Measurements from ENCODE around the gene DVL2.
"Not testable (repeated sequence)": the region's sequence is repeated elsewhere in the genome, so short reads cannot be mapped to it uniquely, and the experiment has no call there.

DVL2 gene

DNA sequence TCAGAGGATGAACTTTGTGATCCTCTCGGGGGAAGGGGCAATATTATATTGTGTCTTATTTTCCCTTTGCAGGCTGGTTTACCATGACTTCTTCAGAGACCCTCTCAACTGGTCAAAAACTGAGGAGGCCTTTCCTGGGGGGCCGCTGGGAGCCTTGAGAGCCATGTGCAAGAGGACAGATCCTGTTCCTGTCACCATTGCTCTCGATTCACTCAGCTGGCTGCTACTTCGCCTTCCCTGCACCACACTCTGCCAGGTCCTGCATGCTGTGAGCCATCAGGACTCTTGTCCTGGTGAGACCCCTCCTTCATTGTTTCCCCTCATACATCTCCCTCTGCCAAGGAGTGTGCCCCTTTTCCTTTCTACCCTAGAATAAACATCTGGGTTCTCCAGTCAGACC, 20.2 kb upstream of the DVL2 start:
- no peak for DNase-seq

DNA sequence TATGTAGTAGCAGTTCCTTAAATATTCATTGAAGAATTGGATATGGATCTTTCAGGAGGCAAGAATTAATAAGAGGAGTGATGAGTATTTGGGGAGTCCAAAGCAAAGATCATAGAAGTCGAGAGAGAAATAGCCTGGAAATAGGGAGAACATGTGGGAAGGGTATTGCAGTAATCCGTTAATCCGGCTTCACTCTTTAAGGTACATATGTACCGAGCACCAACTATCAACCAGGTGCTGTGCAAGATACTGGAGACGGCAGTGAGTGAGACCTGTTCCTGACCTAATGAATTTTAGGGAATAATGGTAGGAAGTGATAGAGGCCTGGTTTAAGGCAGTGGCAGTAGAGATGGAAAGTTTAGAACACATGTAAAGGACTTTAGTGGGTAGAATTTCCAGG, 18.8 kb upstream of the DVL2 start:
- DNase-seq, result no peak

DNA sequence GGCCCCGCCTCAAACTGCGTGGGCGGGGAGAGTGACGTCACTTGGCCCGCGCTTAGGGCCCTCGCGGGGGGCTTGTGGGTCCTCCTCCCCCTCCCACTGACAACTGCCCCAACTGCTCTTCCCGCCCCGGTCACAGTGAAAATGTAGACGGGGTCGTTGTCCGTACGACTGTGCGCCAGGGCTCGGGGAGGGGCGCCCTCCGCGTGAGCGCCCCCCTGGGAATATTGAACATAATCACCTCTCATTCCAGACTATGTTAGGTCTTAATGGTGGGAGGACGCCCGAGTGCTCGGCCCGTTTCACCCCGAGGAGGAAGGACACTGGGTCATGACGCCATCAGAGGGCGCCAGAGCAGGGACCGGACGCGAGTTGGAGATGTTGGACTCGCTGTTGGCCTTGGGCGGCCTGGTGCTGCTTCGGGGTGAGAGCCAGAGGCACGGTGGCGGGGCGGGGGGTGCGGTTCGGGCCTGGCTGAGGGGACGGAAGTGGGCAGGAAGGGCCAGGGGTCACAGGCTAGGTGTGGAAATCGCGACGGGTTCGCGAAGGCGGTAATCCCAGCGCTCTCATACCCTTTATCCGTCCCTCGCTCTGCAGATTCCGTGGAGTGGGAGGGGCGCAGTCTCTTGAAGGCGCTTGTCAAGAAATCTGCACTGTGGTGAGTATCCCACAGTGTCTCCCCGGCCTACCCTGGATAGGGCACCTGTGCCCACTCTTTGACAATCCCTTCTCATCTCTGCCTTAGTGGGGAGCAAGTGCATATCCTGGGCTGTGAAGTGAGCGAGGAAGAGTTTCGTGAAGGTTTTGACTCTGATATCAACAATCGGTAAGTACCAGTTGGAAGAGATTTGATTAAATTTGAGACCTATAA, 18.1 kb upstream of the DVL2 start, which contains the start of gene ELP5:
Gene ELP5 (plus strand): TSS at position 40 of the 868 bp plus-strand sequence. CDS start 336 bp downstream, at position 376.
- DNase-seq, result peak; percentile 85

DNA sequence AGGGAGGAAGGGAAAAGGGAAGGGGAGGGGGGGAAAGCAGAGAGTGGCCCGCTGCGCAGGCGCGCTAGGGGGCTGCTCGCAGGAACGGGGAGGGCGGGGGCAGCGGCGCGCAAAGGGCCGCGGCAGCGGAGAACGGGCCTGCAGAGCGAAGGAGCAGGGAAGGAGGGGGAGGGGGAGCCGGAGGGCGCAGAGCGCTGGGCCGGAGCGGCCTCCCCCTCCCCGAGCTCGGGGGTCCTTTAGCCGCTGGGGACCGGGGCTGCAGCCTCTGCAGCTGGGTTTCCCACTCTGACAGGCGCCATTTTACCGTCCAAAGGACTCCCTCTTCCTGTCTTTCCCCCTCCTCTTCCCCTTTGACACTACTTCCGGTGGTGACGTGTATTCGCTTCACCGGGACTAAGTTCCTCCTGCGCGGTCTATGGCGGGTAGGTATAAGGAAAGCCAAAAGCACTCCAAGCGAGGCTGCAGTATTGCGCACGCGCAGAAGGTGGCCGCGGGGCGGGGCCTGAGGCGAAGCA, 17.4 kb upstream of the DVL2 start, which contains the start of gene CTDNEP1:
Gene CTDNEP1 (minus strand): TSS at position 74 of the 515 bp plus-strand sequence. CDS start 438 bp downstream, outside the sequence.
- peak; percentile 97 for DNase-seq

DNA sequence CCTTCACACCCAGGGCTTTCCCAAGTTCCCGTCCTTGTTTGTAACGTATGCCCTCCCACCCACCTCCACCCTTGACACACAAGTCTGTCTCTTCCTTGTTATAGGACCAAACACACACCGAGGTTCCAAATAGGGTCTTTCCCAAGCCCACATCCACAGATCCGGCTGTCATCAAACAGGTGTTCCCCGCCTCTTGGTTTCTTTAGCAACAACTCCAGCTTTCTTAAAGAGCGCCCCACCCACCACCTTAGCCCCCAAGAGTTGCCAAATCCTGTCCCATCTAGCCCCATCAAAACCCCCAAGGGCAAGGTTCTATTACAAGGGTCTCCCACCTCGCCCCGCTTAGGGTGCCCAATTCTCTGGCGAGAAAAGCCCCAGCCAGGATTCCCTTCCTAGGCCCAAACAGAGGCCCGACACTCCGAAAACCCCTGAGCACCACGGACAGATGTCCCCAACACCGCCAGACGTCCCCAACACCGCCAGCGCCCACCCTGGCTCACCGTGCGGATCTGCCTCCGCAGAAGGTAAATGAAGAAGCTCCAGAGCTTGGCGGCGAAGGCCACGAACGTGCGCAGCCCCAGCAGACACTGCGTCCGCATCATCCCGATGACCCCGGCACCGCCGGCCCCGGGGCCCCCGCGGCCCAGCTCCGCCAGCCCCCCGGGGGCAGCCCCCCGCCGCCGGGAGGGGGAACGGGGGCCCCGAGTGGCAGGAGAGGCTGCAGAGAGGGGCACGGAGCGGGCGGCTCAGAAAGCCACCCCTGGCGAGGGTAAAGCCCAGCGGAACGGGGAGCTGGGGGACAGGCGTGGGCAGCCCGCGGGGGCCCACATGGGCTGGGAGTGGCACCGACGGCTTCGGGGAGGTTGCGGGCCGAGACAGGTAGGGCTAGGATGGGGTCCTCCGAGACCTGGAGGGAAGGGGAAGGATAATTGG, 16.6 kb upstream of the DVL2 start:
- DNase-seq, result peak; percentile 29

DNA sequence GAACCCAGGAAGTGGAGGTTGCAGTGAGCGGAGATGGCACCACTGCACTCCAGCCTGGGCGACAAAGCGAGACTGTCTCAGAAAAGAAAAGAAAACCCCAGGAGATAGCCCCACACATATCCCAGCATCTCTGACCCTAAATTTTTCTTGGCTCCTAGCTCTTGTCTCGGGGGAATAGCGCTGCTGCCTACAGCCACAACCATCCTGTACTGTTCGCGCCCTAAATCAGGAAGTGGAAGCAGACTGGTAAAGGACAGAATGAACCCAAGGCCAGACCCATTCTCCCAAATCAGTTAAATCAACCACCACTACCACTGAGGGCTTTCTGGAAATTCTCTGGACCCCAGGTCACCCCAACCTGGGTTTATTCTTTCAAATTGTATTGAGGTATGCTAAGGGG, 15.5 kb upstream of the DVL2 start:
- DNase-seq, result no peak

DNA sequence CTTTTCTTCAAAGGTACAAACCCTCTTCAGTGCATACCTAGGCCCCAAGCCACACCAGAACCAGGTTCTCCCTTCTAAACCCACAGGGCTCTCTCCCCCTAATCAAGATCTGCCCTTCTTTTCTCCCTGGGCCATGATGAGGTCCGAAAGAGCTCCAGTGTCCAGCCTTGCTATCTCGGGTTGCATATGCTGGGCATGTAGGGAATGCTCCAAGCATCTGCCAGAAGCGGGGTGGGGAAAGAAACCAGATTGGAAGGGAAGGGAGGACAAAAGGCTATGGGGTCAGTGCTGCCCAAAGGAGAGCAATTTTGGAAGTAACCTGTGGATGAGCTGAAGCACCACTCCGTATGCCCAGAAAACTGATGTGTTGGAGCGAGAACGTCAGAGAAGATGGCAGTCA, 14.9 kb upstream of the DVL2 start:
- DNase-seq, result no peak

DNA sequence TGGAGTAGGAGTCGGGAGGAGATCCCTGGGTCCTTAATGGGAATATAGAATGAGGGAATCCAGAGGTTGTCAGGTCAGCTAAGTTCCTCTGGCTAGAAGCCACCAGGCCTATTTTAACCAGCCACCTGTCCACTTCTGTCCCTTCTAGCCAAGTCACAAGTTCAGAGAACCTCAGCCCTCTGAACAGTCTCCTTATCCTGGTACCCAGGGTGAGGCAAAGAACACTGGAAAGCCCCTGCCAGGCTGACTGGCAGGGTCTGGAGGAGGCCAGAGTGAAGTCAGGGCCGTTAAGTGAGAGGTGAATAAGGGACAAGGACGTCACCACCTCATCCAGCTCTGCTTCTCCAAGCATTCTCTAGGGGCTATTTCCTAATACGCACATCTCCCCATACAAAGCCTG, 14.5 kb upstream of the DVL2 start:
- DNase-seq, result no peak

DNA sequence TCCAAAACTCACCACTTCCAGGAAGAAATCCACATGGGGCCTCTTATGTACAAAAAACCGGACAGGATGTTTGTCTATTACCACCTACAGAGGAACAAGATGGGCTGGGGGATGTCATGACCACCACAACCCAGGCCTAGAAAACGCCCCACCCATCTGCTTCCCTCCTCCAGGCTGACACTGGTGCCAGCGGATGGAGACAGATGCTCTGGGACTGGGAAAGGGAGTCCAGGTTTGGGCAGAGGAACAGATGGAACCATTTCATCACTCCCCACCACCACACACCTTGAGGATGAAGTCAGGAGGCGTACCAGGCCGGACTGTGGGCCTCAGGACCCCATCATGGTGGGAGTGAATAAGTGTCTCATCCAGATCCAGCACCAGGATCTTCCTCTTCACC, 12.5 kb upstream of the DVL2 start:
- DNase-seq, result no peak

DNA sequence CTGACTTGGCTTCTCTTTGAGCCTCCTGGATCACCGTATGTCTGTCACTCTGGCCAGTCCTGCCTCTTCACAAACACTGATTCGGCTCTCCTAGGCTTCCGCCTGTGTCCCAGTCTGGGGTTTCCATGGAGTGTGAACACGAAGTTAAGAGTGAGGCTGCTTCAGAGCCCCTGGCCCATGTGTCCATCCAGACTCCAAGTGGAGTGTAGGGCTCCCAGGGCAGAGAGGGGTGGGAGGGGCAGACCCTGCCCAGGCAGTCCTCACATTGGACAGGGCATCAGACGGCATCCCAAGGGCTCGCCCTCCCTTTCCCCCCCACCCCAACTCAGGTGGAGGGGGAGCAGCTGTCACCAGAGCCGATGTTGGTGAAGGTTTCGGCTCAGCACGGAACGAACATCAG, 9.5 kb upstream of the DVL2 start:
- DNase-seq, result not testable (repeated sequence)

DNA sequence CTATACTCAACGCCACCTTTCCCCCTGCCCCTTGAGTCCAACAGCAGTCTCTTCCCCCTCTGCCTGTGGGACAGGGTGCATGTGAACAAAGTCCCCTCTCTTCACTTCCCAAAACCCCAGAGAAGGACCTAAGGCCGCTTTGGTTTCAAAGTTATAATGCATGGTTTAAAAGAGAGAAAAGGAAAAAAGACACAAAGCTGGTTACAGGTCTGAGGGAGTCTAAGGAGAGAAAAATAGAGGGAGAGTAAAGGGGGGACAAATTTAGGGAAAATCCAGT, 9.1 kb upstream of the DVL2 start:
- no peak for DNase-seq

DNA sequence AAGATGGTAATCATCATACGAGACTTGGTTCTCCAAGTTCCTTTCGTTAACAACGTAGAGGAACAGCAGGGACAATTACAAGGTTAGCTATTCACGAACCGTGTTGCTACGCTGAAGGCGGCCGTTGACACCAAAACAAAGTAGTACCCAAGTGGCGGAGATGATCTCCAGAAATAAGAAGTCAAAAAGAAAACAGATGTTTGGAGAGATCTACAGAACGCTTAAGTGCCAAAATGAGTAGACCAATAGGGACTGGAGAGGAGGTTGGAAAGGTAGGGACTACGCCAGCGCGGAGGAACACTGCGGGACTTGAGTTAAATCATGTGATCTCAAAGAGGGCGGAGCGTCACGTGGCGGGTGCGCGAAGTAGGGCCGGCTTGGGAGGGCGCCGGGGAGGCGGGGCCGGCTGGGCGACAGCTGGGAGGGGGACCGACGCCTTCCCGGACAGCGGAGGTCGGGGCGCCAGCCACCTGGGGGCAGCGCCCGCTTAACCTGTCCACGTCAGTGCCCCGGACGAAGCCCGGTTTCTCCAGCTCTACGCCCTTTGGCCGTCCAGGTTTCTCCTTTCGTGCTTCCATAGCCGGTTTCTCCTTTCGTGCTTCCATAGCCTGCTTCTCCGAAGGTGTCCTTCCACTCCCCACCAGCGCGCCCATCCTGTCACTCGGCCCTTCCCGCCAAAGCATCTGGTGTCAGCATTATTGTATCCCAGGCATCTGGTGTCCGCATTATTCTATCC, 8.6 kb upstream of the DVL2 start:
- DNase-seq, result peak; percentile 92

DNA sequence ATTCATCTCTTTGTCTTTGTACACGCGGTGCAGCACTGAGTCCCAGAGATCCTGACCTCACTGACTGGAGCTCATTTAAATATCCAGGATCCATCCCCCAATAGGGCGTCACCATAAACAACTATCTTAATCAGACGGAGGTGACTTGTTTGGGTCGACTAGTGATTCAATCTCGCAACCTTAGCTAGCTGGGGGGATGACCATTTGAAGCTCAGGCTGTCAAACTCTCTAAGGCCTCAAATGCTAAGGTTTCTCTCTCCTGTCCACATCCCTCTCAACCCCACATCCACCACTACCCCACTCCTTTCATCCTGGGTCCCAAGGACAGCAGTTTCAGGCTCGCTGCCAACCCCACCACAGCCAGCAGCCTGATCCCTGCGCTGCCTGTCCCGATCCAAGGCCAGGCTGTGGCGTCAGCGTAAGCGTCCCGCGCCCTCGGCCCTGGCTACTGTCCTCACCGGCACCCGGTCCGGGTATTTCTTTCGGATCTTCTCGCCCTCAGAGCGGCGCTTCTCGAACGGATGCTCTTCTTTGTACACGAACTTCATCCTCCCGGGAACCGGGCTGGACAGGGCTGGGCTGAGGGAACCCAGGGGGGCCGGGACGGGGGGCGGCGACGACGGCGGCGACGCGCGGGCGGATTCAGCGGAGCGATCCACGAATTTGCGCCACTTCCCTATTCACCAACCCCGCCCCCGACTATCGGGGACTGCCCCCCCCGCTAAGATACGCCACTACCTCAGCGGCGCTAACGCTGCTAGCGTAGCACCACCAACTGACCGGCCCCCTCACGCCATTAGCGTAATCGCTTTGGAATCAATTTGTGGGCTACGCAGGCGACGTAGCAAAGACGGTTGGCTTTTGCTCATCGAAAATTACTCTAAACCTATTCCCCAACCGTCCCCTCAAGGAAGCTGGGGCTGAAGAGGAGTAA, 7.7 kb upstream of the DVL2 start, which contains the start of gene GABARAP:
Gene GABARAP (minus strand): TSS at position 667 of the 934 bp plus-strand sequence. CDS start 119 bp downstream, at position 548.
- peak; percentile 92 for DNase-seq

DNA sequence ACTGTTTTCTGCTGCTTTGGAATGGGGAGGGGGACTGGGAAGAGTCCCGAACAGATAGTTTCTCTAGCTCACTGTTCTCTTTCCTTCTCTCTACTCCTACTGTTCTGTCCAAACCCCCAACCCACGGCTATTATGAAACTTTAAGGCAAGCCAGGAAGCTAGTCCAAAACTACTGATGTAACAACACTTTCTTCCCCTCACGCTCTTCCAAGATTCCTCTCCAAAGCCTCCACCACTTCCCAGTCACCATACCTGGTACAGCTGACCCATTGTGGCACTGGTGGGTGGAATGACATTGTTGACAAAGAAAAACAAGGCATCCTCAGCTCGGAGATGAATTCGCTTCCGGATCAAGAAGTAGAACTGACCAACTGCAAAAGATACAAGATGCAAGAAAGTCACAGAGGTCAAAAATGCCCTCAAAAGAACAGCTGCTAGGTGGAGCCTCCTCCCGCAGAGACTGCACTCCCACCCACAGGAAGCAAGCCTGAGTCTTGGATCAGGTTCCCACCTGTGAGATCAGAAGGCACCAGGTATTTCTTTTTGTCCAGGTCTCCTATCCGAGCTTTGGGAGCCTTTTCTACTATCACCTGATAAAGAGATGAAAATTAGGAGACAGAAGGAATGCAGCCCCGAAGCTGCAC, 6.9 kb upstream of the DVL2 start:
- DNase-seq, result no peak

DNA sequence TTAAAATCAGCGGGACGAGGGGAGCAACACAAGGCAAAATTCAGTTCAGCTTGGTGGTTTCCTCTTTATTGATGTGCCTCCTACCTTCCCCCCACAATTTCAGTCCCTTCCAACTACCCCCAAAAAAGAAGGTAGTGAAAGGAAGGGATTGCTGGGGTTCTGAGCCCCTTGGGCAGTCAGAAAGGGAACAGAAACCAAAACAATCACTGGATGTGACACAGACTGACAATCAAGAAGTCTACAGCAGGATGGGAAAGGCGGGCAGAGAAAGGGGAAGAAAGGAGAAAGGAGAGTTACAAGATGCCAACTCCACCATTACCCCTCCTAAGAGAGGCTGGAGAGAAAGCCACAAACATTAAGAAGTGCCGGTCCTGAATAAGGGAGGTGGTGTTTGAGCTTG, 6.1 kb upstream of the DVL2 start:
- DNase-seq, result no peak

DNA sequence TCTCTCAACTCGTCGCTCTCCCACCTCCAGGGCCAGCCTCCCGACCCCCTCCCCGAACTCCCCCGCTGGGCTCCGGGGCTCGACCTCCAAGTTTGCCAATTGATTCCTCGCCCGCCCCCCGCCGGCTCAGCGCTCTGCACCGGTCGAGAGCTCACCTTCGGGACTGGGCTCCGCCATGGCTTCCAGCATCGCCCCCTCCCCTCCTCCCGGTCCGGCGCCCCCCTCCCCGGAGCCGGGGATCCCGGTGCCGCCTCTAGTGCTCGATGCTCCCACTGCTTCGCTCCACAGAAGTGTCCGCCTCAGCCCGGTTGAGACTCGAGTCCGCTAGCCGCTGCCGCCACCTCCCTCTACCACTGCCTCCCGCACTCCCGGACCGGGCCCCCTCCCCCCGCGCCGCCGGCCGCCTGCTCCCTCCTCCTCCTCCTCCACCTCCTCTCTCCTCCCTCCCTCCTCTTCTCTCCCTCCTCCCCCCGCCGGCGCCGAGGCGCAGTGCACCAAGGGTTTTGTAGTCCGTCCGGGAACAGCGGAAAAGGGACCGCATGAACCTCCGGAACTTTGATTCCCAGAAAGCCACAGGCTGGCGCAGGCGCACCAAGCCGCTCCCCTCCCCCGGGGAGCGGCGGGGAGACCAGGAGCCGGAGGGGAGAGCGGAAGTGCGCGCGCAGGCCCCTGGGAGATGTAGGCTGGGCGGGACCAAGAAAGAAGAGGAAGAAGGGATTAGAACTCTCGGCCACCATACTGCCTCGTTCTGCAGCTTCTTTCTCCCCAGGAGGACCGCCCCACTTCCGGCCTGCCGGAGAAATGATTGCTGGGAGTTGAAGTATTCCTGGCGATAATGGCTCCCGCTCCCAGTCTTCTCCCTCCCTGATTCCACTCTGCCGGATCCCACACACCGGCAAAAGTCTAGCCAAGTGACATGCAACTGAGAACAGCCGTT, 5.0 kb upstream of the DVL2 start, which contains the start of gene PHF23:
Gene PHF23 (minus strand): TSS at position 367 of the 937 bp plus-strand sequence. CDS start 178 bp downstream, at position 189.
- DNase-seq, result peak; percentile 97

DNA sequence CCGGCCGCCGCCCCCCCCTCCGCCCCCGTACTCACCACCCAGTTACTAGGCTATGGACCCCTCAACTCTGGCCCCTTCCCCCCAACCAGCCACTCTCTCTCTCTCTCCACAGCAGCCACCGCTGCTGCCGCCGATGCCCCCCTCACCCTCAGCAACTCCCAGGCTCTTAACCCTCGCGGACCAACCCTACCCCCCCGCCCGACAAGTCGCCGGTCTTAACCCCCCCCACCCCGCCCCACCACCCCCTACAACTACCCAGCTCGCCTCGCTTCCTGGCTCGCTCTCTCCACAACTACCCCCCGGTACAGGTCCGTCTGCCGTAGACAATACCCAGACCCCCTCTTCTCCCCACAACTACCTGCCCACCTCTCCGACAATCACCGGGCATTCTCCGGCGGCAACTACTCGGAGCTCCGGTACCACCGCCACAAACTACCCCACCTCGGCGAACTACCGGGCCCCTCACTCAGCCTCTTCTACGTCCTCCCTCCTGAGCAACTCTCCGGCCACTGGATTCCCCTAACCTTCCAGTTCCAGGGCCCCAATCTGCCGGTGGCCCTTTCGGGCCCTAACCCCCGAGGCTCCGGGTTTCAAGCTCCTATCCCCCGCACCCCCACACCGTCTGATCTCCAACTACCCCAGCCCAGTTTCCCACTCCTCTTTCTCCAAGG, 4.2 kb upstream of the DVL2 start:
- DNase-seq, result peak; percentile 39

DNA sequence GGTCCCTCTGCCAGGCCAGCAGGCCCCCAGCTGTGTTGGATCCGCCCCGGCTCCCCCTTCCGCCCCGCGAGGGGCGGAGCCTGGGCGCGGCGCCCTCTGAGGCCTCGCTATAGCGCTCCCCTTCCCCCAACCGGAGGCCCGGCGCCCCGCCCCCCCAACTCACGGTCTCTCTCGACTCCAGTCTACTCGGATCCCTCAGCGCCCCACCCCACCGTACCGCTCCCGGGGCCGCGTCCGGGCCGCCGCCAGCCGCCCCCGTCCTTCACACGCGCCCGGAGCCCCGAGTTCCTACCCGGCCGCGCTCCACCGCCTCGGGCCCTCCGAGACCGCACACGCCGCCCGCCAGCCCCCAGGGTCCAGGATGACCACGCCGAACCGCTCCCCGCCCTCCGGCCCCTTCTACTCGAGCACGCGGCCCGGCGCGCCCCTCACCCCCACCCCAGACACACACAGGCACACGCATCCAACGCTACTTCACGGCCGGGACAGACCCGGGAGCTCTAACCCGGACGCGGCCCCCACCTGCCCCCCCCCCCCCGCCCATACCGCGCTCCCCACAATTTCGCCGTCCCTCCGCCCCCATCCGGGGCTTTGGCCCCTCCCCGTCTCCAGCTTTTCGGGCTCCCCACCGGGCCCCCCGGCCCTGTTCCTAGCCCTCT, 3.6 kb upstream of the DVL2 start:
- peak; percentile 88 for DNase-seq

All from stimulated activated CD4-positive, alpha-beta T cell treated with anti-CD3 and anti-CD28 coated beads, Interleukin-4, amount 100 ng/mL, for 1 hour (primary cell).